Measurements from ENCODE around the gene BARX1.
"Not testable (repeated sequence)": the region's sequence is repeated elsewhere in the genome, so short reads cannot be mapped to it uniquely, and the experiment has no call there.

The BARX1 gene

GRCh38 chr9:93965830-93966577 is 10.8 kb upstream of the BARX1 start:
- no peak for DNase-seq (ENCODE audit: low read depth in 2 of 2)

DNA sequence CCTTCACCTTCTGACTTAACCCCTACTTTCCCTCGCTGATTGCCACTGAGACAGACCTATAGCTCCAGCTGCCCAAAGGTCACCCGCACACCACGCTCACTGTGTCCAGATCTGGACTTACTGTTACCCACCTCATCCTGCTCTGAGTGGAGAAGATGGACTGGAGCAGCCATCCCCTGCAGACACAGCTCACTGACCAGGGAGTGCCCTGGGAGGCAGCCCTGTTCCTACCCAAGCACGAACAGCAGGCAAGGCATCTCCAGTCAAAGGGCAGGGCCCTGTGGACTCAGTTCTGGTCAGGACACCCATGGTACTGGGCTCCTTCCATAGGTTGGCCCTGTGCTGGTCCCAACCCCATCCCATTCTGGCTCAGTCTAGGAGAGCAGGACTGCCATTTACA is 9.5 kb upstream of the BARX1 start:
- DNase-seq (ENCODE audit: low read depth in 2 of 2), result no peak

DNA sequence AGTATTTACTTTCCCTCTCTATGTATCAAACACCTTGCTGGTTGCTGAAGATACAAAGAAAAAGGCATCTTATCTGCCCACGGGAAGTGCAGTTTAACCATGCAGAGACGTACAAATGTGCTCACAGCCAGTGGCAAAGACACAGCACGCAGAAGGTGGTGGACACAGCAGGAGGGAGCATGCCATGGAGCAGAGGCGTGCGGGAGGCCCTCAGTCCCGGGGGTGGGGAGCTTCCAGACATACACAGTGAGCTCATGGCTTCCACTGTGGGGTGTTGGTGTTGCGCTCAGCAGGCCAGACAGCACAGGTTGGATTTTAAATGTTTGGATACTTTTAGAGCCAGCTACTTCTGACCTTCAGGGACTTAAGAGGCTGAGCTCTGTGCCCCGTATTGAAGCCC is 8.8 kb upstream of the BARX1 start:
- DNase-seq (ENCODE audit: low read depth in 2 of 2), result no peak

GRCh38 chr9:93963489-93963888 is 8.3 kb upstream of the BARX1 start:
- not testable (repeated sequence) for DNase-seq (ENCODE audit: low read depth in 2 of 2)

DNA sequence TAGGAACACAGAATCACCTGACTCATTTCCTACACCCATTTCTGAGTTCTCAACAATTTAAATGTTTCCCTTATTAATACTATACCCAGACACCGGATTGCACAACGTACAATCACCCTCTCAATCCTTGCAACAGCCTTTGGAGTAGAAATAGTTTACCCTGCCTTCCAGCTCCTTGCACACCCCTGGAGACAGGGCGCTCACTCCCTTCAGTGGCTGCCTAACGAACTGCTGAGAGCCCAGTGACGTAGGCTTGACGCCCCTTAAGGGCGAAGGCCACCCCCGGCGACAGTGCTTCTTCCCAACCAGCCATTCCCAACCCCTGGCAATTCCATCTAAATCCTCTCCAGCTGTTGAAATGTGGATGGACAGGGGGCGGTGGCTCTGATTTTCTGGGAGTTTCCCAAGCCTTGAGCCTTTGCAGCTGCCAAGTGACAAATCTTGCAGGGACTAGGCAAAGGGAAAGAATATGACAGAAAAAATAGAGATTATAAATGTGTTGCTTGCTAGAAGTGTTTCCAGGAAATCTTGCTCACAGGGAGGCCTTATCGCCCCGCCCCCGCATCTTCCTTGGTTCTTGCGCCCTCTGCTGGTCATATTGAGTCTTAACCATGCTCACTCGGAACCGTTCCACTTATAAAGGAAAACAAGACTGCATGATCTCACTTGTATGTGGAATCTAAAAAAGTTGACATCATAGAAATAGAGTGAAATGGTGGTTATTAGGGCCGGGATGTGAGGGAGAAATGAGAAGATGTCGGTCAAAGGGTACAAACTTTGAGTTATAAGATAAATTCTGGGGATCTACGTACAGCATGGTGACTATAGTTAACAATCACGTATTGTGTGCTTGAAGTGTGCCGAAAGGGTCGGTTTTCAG is 7.6 kb upstream of the BARX1 start:
- peak; percentile 39 to 42 for DNase-seq (ENCODE audit: low read depth in 2 of 2)

GRCh38 chr9:93962017-93962416 is 6.9 kb upstream of the BARX1 start:
- DNase-seq (ENCODE audit: low read depth in 2 of 2), result no peak

DNA sequence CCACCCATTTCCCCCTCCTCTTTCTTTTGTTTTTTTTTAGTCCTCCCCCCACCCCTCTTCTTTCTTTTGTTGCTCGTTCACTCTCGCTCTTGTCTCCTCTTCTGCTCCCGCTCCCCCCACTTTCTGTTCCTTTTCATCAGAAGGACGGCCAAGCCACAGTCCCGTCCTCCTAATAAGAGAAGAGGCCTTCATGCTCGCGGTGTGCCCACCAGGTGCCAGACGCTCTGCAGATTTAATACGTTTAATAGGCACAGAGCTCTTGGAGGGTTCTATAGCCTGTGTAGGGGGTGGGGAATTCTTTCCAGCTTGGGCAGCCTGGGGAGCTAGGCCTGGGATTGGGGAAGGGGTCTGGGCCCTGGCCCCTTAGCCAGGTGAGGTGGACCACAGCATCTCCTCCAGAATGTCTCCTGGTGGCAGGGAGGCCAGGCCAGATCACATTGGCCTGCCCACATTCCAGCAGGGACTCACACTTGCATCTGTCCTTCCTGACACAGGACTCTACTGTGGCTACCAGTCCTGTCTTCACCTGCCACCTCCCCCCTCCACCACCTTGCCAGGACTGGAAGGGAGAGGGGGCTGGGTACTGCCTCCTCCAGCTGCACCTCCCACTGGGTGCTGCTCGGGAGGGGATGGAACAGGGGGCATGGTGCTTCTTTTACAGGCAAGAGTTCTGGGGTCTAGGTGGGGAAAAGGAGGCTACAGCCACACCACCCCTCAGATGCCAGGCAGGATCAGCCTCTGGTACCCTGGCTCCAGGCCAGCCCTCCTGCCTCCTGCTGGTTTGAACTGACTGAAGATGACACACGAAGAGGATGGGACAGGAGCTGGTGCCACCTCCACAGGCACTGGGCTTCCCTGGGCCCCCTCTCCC is 6.1 kb upstream of the BARX1 start:
- no peak for DNase-seq (ENCODE audit: low read depth in 2 of 2)

- DNase-seq (ENCODE audit: low read depth in 2 of 2), result no peak
Observed at GRCh38 chr9:93960221-93960970, 5.2 kb upstream of the BARX1 start.

GRCh38 chr9:93959739-93960154 is 4.6 kb upstream of the BARX1 start:
- DNase-seq (ENCODE audit: low read depth in 2 of 2), result no peak

- no peak for DNase-seq (ENCODE audit: low read depth in 2 of 2)
Observed at GRCh38 chr9:93958819-93959682, 3.9 kb upstream of the BARX1 start.

DNA sequence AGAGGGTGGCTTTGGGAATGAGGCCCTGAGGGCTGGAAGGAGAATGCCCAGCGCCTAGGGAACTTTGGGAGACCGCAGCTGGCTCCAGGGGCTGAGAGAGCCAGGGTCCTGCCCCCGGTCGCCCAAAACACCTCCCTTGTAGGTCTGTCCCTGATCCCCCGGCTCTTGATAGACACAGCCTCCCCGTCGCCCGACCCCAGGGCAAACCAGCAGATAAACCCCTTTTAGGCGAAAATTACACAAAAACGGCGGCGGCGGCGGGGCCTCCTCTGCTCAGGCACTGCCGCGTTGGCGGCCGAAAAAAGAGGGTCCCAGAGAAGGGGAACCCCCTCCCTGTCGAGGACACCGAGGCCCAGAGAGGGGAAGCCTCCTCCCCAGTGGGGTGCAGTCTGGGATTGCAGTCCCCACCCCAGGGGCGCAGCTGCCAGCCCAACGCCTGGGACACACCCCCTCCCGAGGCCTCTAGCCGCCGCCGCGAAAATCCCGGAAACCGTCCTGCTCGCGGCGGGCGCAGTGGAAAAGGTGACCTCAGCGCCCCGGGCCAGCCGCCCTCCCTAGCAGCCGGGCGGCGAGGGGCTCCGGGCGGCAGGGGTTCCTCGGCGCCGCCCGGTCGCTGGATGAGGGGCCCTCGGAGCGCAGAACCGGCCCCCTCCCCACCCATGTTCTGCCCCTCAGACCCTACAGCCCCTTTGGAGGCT is 3.1 kb upstream of the BARX1 start:
- no peak for DNase-seq (ENCODE audit: low read depth in 2 of 2)

DNA sequence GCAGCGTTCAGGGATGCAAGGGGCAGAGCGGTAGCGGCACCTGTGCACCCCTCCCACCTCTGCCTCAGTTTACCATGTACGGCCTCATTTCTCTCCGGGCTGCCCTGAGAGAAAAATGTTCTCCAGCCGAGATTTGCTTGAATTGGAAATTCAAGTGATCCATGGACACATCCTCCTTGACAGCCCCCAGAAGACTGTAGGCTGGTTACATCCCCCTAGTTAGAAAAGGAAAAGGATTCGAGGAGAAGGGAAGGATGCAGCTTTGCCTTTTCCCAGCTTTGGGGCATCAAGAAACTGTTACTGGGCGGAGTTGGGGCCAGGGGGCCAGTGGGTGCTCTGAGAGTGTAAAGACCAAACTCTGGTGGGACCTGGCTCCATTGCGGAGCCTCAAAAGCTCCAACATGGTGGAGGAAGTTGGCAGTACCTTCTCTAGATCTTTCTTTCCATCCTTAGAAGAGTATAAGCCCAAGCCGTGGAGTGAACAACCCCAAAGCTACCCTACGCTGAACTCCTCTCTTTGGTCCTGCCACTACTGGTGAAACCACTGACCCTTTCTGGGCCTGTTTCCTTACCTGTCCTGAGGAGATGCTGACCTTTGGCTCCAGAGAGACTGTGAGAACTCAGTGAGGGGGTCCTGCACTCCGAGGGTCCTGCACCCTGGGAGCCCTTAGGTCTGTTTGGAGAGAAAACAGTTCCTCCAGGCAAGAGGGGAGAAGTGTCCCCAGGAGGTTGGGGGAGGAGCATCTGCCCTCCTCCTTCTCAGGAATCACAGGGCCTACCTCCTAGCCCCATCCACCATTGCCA is 1.0 kb upstream of the BARX1 start:
- no peak for DNase-seq (ENCODE audit: low read depth in 2 of 2)

- DNase-seq (ENCODE audit: low read depth in 2 of 2), result no peak
Observed at GRCh38 chr9:93954434-93955061, 607 bp downstream of the BARX1 start.

DNA sequence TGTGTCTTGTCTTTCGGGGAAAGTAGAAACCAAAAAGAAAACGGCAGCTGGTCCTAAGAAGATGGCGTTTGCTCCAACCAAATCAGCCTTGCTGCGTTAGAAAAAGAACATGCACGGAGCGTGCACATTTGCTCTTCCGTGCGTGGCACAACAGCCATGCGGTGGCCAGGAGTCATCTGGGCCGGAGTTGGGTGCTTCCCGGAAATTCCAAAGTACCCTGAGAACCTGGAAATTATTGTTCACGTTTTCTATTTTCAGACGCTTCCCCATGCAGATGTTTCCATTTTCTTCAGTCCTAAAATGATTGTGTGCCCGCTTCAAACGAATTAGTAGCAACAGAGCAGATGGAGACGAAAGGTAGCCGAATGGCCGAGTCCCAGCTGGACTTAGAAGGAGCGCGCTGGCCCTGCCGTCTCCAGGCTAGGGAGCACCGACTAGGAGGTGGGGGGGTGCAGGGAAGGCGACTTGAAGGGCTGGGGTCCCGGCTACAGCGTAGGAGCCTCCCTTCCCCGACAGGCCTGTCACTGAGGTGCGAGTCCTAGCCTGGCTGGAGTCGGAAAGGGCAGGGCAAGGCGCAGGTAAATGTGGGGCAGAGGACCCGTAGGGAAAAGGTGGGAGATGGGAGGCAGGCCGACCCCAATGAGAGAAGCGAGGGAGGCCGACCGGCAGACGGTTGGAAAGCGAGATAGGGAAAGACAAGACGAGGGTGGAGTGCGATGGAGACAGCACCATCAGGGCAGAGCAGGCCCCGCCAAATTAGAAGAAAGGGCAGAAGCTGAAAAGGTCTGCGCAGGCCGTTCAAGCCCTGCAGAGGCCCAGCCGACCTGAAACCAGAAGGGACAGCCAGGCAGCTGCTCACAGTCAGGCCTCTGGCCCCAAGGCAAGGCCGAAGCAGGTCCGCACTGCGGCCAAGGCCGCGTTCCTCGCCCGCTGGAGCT is 1.4 kb downstream of the BARX1 start:
- no peak for DNase-seq (ENCODE audit: low read depth in 2 of 2)

GRCh38 chr9:93952784-93953495 is 2.2 kb downstream of the BARX1 start:
- no peak for DNase-seq (ENCODE audit: low read depth in 2 of 2)

DNA sequence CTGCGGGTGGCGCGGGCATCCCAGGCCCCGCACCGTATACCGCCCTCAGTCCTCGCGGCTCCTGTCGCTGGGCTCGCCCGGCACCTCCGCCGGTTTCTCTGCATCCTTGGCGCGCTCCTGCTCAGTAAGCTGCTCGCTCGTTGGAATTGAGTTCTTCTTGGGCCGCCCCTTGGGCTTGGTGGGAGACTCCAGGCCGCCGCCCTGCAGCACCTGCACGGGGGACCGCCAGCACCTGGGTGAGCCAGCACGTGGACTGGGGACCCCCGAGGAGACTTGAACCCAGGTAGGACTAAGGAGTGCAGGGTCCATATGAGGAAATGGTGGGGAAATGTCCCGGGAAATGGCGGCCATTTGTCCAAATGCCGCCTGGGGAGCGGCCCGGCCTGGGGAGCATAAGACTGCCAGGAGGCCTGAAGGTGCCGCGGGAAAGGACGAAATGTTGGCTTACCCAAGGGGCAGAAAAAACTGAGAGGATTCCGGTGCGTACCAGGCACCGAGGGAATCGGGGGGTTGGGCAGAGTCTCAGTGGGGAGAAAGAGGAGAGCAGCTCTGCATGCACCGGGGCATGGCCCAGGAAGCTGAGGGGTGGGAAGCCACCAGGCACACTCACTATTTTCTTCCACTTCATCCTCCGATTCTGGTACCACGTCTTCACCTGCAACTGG is 2.9 kb downstream of the BARX1 start:
- no peak for DNase-seq (ENCODE audit: low read depth in 2 of 2)
